WTC11 (cell line): ENCODE results near the gene KLHL13. TPM values are rescaled to one million over a fixed set of nuclear protein-coding genes. Genes with fewer than 3 reads are reported as not detected.

Experiments used
- ATAC-seq: fragments of 200-7000 bp; cut with Tn5 transposase; 2 replicates; pipeline ENCODE4 v1.10.0; 2021; ENCODE audit warnings: mild to moderate bottlenecking, moderate library complexity
- CTCF ChIA-PET: fragments of 300-600 bp; sonication (Branson Sonifier 250); formaldehyde crosslinking; loops from one replicate; lab custom pipeline; 2021; ENCODE audit warnings: antibody characterized with exemption; lab: Charles Lee
- POLR2A ChIA-PET: fragments of 350-600 bp; sonication (Branson Sonifier 250); formaldehyde crosslinking; loops from one replicate; lab custom pipeline; 2021; ENCODE audit warnings: antibody characterized with exemption; lab: Charles Lee
- DNase-seq: peaks from one replicate; pipeline ENCODE4 v3.0.0; 2021; ENCODE audit warnings: low spot score
- H3K27ac Mint-ChIP-seq: 2 replicates; pipeline ENCODE4 v1.8.0; 2021; ENCODE audit warnings: mixed read lengths
- H3K27me3 Mint-ChIP-seq: 2 replicates; pipeline ENCODE4 v1.8.0; 2021; ENCODE audit warnings: low read depth, mild to moderate bottlenecking, moderate library complexity, mixed read lengths
- H3K36me3 Mint-ChIP-seq: 2 replicates; pipeline ENCODE4 v1.8.0; 2021; ENCODE audit warnings: mixed read lengths
- H3K4me1 Mint-ChIP-seq: 2 replicates; pipeline ENCODE4 v1.8.0; 2022; ENCODE audit warnings: mixed read lengths
- H3K4me3 Mint-ChIP-seq: 2 replicates; pipeline ENCODE4 v1.8.0; 2021; ENCODE audit warnings: mild to moderate bottlenecking, moderate library complexity, mixed read lengths
- H3K9me3 Mint-ChIP-seq: 2 replicates; pipeline ENCODE4 v1.8.0; 2021; ENCODE audit warnings: mixed read lengths
- ARID4B ChIP-seq: sonication (generic); formaldehyde crosslinking; IDR thresholded peaks from 2 replicates; pipeline ENCODE4 v1.8.0; 2023; ENCODE audit warnings: missing genetic modification reagents, mild to moderate bottlenecking, borderline replicate concordance
- CREB1 ChIP-seq: sonication (generic); formaldehyde crosslinking; IDR thresholded peaks from 2 replicates; pipeline ENCODE4 v1.8.0; 2023; ENCODE audit warnings: mild to moderate bottlenecking, missing genetic modification reagents
- CREM ChIP-seq: sonication (generic); formaldehyde crosslinking; IDR thresholded peaks from 2 replicates; pipeline ENCODE4 v1.8.1; 2022; ENCODE audit warnings: mild to moderate bottlenecking, missing genetic modification reagents, moderate library complexity
- FOXK1 ChIP-seq: sonication (generic); formaldehyde crosslinking; IDR thresholded peaks from 2 replicates; pipeline ENCODE4 v1.8.0; 2022; ENCODE audit warnings: mild to moderate bottlenecking, moderate library complexity, missing genetic modification reagents
- GTF2I ChIP-seq: fragments of 250-450 bp; sonication (Bioruptor Pico); conservative IDR thresholded peaks from 2 replicates; pipeline ENCODE4 v1.4.0; 2021; ENCODE audit warnings: mild to moderate bottlenecking
- KAT7 ChIP-seq: sonication (generic); formaldehyde crosslinking; IDR thresholded peaks from 2 replicates; pipeline ENCODE4 v1.8.1; 2023; ENCODE audit warnings: missing genetic modification reagents, mild to moderate bottlenecking, borderline replicate concordance
- MAX ChIP-seq: sonication (generic); formaldehyde crosslinking; IDR thresholded peaks from 2 replicates; pipeline ENCODE4 v1.8.0; 2022; ENCODE audit warnings: mild to moderate bottlenecking, missing genetic modification reagents
- MXD4 ChIP-seq: fragments of 250-450 bp; sonication (Bioruptor Pico); IDR thresholded peaks from 2 replicates; pipeline ENCODE4 v1.8.0; 2021; ENCODE audit warnings: mild to moderate bottlenecking, moderate library complexity, borderline replicate concordance
- NFE2L1 ChIP-seq: sonication (generic); formaldehyde crosslinking; IDR thresholded peaks from 2 replicates; pipeline ENCODE4 v1.8.1; 2023; ENCODE audit warnings: missing genetic modification reagents
- NR1H2 ChIP-seq: sonication (generic); formaldehyde crosslinking; IDR thresholded peaks from 2 replicates; pipeline ENCODE4 v1.9.0; 2021; ENCODE audit warnings: mild to moderate bottlenecking, moderate library complexity, missing genetic modification reagents
- NR2C2 ChIP-seq: sonication (generic); formaldehyde crosslinking; IDR thresholded peaks from 2 replicates; pipeline ENCODE4 v1.8.0; 2022; ENCODE audit warnings: mild to moderate bottlenecking, missing genetic modification reagents
- PRRX2 ChIP-seq: fragments of 250-450 bp; sonication (Bioruptor Pico); IDR thresholded peaks from 2 replicates; pipeline ENCODE4 v1.8.0; 2021; ENCODE audit warnings: mild to moderate bottlenecking
- RORB ChIP-seq: fragments of 250-450 bp; sonication (Bioruptor Pico); IDR thresholded peaks from 2 replicates; pipeline ENCODE4 v1.9.0; 2021; ENCODE audit warnings: mild to moderate bottlenecking
- SMAD3 ChIP-seq: sonication (generic); formaldehyde crosslinking; IDR thresholded peaks from 2 replicates; pipeline ENCODE4 v1.8.0; 2022; ENCODE audit warnings: missing genetic modification reagents, mild to moderate bottlenecking, borderline replicate concordance
- SP1 ChIP-seq: sonication (generic); formaldehyde crosslinking; conservative IDR thresholded peaks from 2 replicates; pipeline ENCODE4 v1.8.1; 2022; ENCODE audit warnings: missing genetic modification reagents
- TEAD1 ChIP-seq: sonication (generic); formaldehyde crosslinking; IDR thresholded peaks from 2 replicates; pipeline ENCODE4 v1.8.0; 2022; ENCODE audit warnings: mild to moderate bottlenecking, missing genetic modification reagents
- ZBTB21 ChIP-seq: sonication (generic); formaldehyde crosslinking; IDR thresholded peaks from 2 replicates; pipeline ENCODE4 v1.8.1; 2023; ENCODE audit warnings: mild to moderate bottlenecking, missing genetic modification reagents, borderline replicate concordance
- ZNF121 ChIP-seq: sonication (generic); formaldehyde crosslinking; IDR thresholded peaks from 2 replicates; pipeline ENCODE4 v1.8.0; 2023; ENCODE audit warnings: missing genetic modification reagents
- ZNF219 ChIP-seq: sonication (generic); formaldehyde crosslinking; IDR thresholded peaks from 2 replicates; pipeline ENCODE4 v1.8.0; 2023; ENCODE audit warnings: missing genetic modification reagents, mild to moderate bottlenecking, borderline replicate concordance
- ZNF263 ChIP-seq: sonication (generic); formaldehyde crosslinking; IDR thresholded peaks from 2 replicates; pipeline ENCODE4 v1.8.1; 2022; ENCODE audit warnings: low read depth, mild to moderate bottlenecking, moderate library complexity, missing genetic modification reagents
- ZNF416 ChIP-seq: fragments of 250-450 bp; sonication (Bioruptor Pico); IDR thresholded peaks from 2 replicates; pipeline ENCODE4 v1.9.0; 2021; ENCODE audit warnings: mild to moderate bottlenecking, inconsistent platforms
- ZNF671 ChIP-seq: fragments of 250-450 bp; sonication (Bioruptor Pico); IDR thresholded peaks from 2 replicates; pipeline ENCODE4 v1.8.0; 2021; ENCODE audit warnings: mild to moderate bottlenecking
- total RNA-seq: library from RNA; stranded (reverse); gene quantifications from 3 replicates; pipeline ENCODE4 v1.2.3, GENCODE V29; 2021
- TF ChIP-seq, protein P1 (sequence below): fragments of 200-600 bp; IDR thresholded peaks from 2 replicates; pipeline ENCODE4 v1.8.0; 2022; ENCODE audit warnings: antibody characterized with exemption
- TF ChIP-seq, protein P2 (sequence below): sonication (generic); formaldehyde crosslinking; IDR thresholded peaks from 2 replicates; pipeline ENCODE4 v1.8.0; 2022; ENCODE audit warnings: mild to moderate bottlenecking, missing genetic modification reagents
- TF ChIP-seq, protein P3 (sequence below): sonication (generic); formaldehyde crosslinking; IDR thresholded peaks from 2 replicates; pipeline ENCODE4 v1.8.0; 2022; ENCODE audit warnings: mild to moderate bottlenecking, missing genetic modification reagents

The KLHL13 gene
- total RNA-seq, 1 experiment from 2014 or later: 7.7 TPM

GRCh38 chrX:118129681-118130080, 13.1 kb upstream of the KLHL13 start:
- Mint-ChIP-seq H3K4me1 (no peaks in the 10 kb centered on the region), H3K4me3 (no peak overlapping the region), H3K36me3 (no peaks in the 10 kb centered on the region)
- DNase-seq: no peak
- TF ChIP-seq, protein P1, sequence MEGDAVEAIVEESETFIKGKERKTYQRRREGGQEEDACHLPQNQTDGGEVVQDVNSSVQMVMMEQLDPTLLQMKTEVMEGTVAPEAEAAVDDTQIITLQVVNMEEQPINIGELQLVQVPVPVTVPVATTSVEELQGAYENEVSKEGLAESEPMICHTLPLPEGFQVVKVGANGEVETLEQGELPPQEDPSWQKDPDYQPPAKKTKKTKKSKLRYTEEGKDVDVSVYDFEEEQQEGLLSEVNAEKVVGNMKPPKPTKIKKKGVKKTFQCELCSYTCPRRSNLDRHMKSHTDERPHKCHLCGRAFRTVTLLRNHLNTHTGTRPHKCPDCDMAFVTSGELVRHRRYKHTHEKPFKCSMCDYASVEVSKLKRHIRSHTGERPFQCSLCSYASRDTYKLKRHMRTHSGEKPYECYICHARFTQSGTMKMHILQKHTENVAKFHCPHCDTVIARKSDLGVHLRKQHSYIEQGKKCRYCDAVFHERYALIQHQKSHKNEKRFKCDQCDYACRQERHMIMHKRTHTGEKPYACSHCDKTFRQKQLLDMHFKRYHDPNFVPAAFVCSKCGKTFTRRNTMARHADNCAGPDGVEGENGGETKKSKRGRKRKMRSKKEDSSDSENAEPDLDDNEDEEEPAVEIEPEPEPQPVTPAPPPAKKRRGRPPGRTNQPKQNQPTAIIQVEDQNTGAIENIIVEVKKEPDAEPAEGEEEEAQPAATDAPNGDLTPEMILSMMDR: no peak
- TF ChIP-seq ZNF416 (CRISPR knock-in tag) (no peak), TEAD1 (CRISPR knock-in tag) (no peak), KAT7 (CRISPR knock-in tag) (no peak), RORB (CRISPR knock-in tag) (no peak), CREM (CRISPR knock-in tag) (no peak), SP1 (CRISPR knock-in tag) (no peak), NFE2L1 (CRISPR knock-in tag) (no peak), FOXK1 (no peak), ZNF219 (no peak), SMAD3 (CRISPR knock-in tag) (no peak), MAX (CRISPR knock-in tag) (no peak), ZNF121 (CRISPR knock-in tag) (no peak), MXD4 (CRISPR knock-in tag) (no peak), GTF2I (no peak), ZBTB21 (CRISPR knock-in tag) (no peak)
- TF ChIP-seq, protein P2, sequence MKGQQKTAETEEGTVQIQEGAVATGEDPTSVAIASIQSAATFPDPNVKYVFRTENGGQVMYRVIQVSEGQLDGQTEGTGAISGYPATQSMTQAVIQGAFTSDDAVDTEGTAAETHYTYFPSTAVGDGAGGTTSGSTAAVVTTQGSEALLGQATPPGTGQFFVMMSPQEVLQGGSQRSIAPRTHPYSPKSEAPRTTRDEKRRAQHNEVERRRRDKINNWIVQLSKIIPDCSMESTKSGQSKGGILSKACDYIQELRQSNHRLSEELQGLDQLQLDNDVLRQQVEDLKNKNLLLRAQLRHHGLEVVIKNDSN (CRISPR knock-in tag): no peak
- TF ChIP-seq, protein P3, sequence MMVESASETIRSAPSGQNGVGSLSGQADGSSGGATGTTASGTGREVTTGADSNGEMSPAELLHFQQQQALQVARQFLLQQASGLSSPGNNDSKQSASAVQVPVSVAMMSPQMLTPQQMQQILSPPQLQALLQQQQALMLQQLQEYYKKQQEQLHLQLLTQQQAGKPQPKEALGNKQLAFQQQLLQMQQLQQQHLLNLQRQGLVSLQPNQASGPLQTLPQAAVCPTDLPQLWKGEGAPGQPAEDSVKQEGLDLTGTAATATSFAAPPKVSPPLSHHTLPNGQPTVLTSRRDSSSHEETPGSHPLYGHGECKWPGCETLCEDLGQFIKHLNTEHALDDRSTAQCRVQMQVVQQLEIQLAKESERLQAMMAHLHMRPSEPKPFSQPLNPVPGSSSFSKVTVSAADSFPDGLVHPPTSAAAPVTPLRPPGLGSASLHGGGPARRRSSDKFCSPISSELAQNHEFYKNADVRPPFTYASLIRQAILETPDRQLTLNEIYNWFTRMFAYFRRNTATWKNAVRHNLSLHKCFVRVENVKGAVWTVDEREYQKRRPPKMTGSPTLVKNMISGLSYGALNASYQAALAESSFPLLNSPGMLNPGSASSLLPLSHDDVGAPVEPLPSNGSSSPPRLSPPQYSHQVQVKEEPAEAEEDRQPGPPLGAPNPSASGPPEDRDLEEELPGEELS (CRISPR knock-in tag): no peak
- TF ChIP-seq, all 79 proteins: peak for 0
- Mint-ChIP-seq H3K27ac (no peak overlapping the region), H3K9me3 (no peaks in the 10 kb centered on the region), H3K27me3 (no peaks in the 10 kb centered on the region)
- ChIA-PET POLR2A (no interaction called here), CTCF (no interaction called here)
- no peak for ATAC-seq

GRCh38 chrX:118128724-118129123, 12.1 kb upstream of the KLHL13 start:
- Mint-ChIP-seq H3K27ac (no peak overlapping the region), H3K4me3 (no peak overlapping the region), H3K9me3 (no peaks in the 10 kb centered on the region), H3K27me3 (no peaks in the 10 kb centered on the region), H3K4me1 (no peaks in the 10 kb centered on the region), H3K36me3 (no peaks in the 10 kb centered on the region)
- no peak for DNase-seq
- TF ChIP-seq NR2C2 (CRISPR knock-in tag) (no peak), ARID4B (CRISPR knock-in tag) (no peak), CREB1 (CRISPR knock-in tag) (no peak), MXD4 (CRISPR knock-in tag) (no peak), NR1H2 (CRISPR knock-in tag) (no peak), ZNF263 (no peak), ZNF671 (no peak), PRRX2 (CRISPR knock-in tag) (no peak)
- TF ChIP-seq, protein P1: no peak
- CTCF ChIA-PET: no interaction called here
- POLR2A ChIA-PET: no interaction called here
- no peak for ATAC-seq
